Measurements from ENCODE around the gene FOXK2.
A peak's percentile ranks its signal among the peaks of the same experiment; 100 is the strongest.
"Not testable (repeated sequence)": the region's sequence is repeated elsewhere in the genome, so short reads cannot be mapped to it uniquely, and the experiment has no call there.

FOXK2 gene

GRCh38 chr17:82582709-82583108 is 63.2 kb downstream of the FOXK2 start:
- ATAC-seq (no peak), DNase-seq (ENCODE audit: low spot score in 2 of 2) (no peak)
- H3K4me3 Mint-ChIP-seq = no peak overlapping the region
- peak overlapping the region; percentile 61 for H3K27ac Mint-ChIP-seq
- peaks cover 15% of the 10 kb centered on the region for H3K4me1 Mint-ChIP-seq
- H3K36me3 Mint-ChIP-seq = peaks cover 75% of the 10 kb centered on the region
- H3K9me3 Mint-ChIP-seq = no peaks in the 10 kb centered on the region

GRCh38 chr17:82583720-82584234 is 64.2 kb downstream of the FOXK2 start:
- Mint-ChIP-seq H3K4me3 (peak overlapping the region; percentile 40), H3K27ac (peak overlapping the region; percentile 81), H3K36me3 (peaks cover 75% of the 10 kb centered on the region), H3K9me3 (no peaks in the 10 kb centered on the region), H3K4me1 (peaks cover 15% of the 10 kb centered on the region)
- no peak for DNase-seq (ENCODE audit: low spot score in 2 of 2)
- ATAC-seq = peak; percentile 93

- peak overlapping the region; percentile 81 for H3K27ac Mint-ChIP-seq
- not testable (repeated sequence) for DNase-seq (ENCODE audit: low spot score in 2 of 2); H3K4me3 Mint-ChIP-seq; ATAC-seq; H3K9me3 Mint-ChIP-seq
- H3K36me3 Mint-ChIP-seq = peaks cover 85% of the 10 kb centered on the region
- H3K4me1 Mint-ChIP-seq = peaks cover 20% of the 10 kb centered on the region
Observed at GRCh38 chr17:82585935-82586575, 66.5 kb downstream of the FOXK2 start.

GRCh38 chr17:82586576-82587233 is 67.2 kb downstream of the FOXK2 start:
- no peak for DNase-seq (ENCODE audit: low spot score in 2 of 2)
- Mint-ChIP-seq H3K4me1 (peaks cover 27% of the 10 kb centered on the region), H3K4me3 (no peak overlapping the region), H3K36me3 (peaks cover 81% of the 10 kb centered on the region), H3K27ac (peak overlapping the region; percentile 83), H3K9me3 (no peaks in the 10 kb centered on the region)
- no peak for ATAC-seq

GRCh38 chr17:82587234-82588086 is 67.9 kb downstream of the FOXK2 start:
- DNase-seq (ENCODE audit: low spot score in 2 of 2) = no peak
- H3K36me3 Mint-ChIP-seq = peaks cover 73% of the 10 kb centered on the region
- H3K4me3 Mint-ChIP-seq = no peak overlapping the region
- no peak for ATAC-seq
- H3K4me1 Mint-ChIP-seq = peaks cover 34% of the 10 kb centered on the region
- H3K27ac Mint-ChIP-seq = peak overlapping the region; percentile 83
- no peaks in the 10 kb centered on the region for H3K9me3 Mint-ChIP-seq

GRCh38 chr17:82588266-82589175 is 69.0 kb downstream of the FOXK2 start:
- H3K4me3 Mint-ChIP-seq = no peak overlapping the region
- H3K9me3 Mint-ChIP-seq = no peaks in the 10 kb centered on the region
- peak overlapping the region; percentile 83 for H3K27ac Mint-ChIP-seq
- ATAC-seq = no peak
- peaks cover 68% of the 10 kb centered on the region for H3K36me3 Mint-ChIP-seq
- DNase-seq (ENCODE audit: low spot score in 2 of 2) = no peak
- H3K4me1 Mint-ChIP-seq = peaks cover 44% of the 10 kb centered on the region

GRCh38 chr17:82589851-82590180 is 70.3 kb downstream of the FOXK2 start:
- Mint-ChIP-seq H3K4me3 (no peak overlapping the region), H3K4me1 (peaks cover 55% of the 10 kb centered on the region), H3K36me3 (peaks cover 68% of the 10 kb centered on the region), H3K9me3 (no peaks in the 10 kb centered on the region), H3K27ac (peak overlapping the region; percentile 93)
- DNase-seq (ENCODE audit: low spot score in 2 of 2) (no peak), ATAC-seq (no peak)

GRCh38 chr17:82590216-82590615 is 70.7 kb downstream of the FOXK2 start:
- Mint-ChIP-seq H3K9me3 (no peaks in the 10 kb centered on the region), H3K27ac (peak overlapping the region; percentile 93), H3K4me1 (peaks cover 53% of the 10 kb centered on the region), H3K36me3 (peaks cover 65% of the 10 kb centered on the region), H3K4me3 (no peak overlapping the region)
- DNase-seq (ENCODE audit: low spot score in 2 of 2) (no peak), ATAC-seq (no peak)

GRCh38 chr17:82590881-82591539 is 71.5 kb downstream of the FOXK2 start:
- Mint-ChIP-seq H3K9me3 (no peaks in the 10 kb centered on the region), H3K4me1 (peaks cover 52% of the 10 kb centered on the region), H3K36me3 (peaks cover 64% of the 10 kb centered on the region), H3K4me3 (no peak overlapping the region), H3K27ac (peak overlapping the region; percentile 93)
- ATAC-seq = no peak
- no peak for DNase-seq (ENCODE audit: low spot score in 2 of 2)

GRCh38 chr17:82592289-82592766 is 72.8 kb downstream of the FOXK2 start:
- peaks cover 56% of the 10 kb centered on the region for H3K36me3 Mint-ChIP-seq
- peak overlapping the region; percentile 71 for H3K4me3 Mint-ChIP-seq
- ATAC-seq (peak; percentile 36), DNase-seq (ENCODE audit: low spot score in 2 of 2) (no peak)
- H3K27ac Mint-ChIP-seq = peak overlapping the region; percentile 93
- peaks cover 46% of the 10 kb centered on the region for H3K4me1 Mint-ChIP-seq
- H3K9me3 Mint-ChIP-seq = no peaks in the 10 kb centered on the region

- H3K9me3 Mint-ChIP-seq = no peaks in the 10 kb centered on the region
- DNase-seq (ENCODE audit: low spot score in 2 of 2) = peak; percentile 24 to 76
- ATAC-seq = peak; percentile 17
- peak overlapping the region; percentile 71 for H3K4me3 Mint-ChIP-seq
- peaks cover 44% of the 10 kb centered on the region for H3K4me1 Mint-ChIP-seq
- peak overlapping the region; percentile 93 for H3K27ac Mint-ChIP-seq
- H3K36me3 Mint-ChIP-seq = peaks cover 56% of the 10 kb centered on the region
Observed at GRCh38 chr17:82592767-82593589, 73.4 kb downstream of the FOXK2 start.

GRCh38 chr17:82593590-82594087 is 74.1 kb downstream of the FOXK2 start:
- H3K36me3 Mint-ChIP-seq = peaks cover 54% of the 10 kb centered on the region
- no peak for ATAC-seq
- no peaks in the 10 kb centered on the region for H3K9me3 Mint-ChIP-seq
- H3K4me3 Mint-ChIP-seq = peak overlapping the region; percentile 71
- H3K4me1 Mint-ChIP-seq = peaks cover 50% of the 10 kb centered on the region
- no peak for DNase-seq (ENCODE audit: low spot score in 2 of 2)
- H3K27ac Mint-ChIP-seq = peak overlapping the region; percentile 93

GRCh38 chr17:82594571-82594970 is 75.0 kb downstream of the FOXK2 start:
- H3K27ac Mint-ChIP-seq = peak overlapping the region; percentile 93
- peaks cover 50% of the 10 kb centered on the region for H3K4me1 Mint-ChIP-seq
- ATAC-seq (no peak), DNase-seq (ENCODE audit: low spot score in 2 of 2) (no peak)
- peaks cover 57% of the 10 kb centered on the region for H3K36me3 Mint-ChIP-seq
- no peaks in the 10 kb centered on the region for H3K9me3 Mint-ChIP-seq
- peak overlapping the region; percentile 71 for H3K4me3 Mint-ChIP-seq
